GM19467 (cell line): ENCODE measurements around the gene TMEM31.
A peak's percentile ranks its signal among the peaks of the same experiment; 100 is the strongest.

Source experiments
- ATAC-seq: cut with Tn5 transposase; IDR thresholded peaks from one replicate; pipeline ENCODE4 v1.9.1; 2021; ENCODE audit warnings: mild to moderate bottlenecking, moderate library complexity; ENCODE audit not compliant: unreplicated experiment

Gene TMEM31

DNA sequence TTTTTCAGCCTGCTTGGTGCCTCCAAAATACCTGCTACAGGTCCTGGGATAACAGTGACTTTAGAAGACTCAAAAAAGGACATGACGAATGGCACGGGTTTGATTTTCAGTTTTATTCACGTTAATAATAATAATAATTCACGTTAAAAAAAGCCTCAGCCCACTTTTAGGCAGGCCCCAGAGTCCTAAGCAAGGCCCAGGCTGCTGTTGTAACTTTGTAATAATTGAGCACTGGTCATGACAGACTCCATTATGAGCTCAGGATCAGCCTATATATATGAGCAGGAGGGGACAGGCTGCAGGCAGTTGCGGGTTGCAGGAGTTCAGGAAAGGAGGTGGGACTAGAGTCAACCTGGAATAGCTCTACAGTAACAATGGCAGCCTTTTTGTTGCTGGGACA lies at the start of gene TMEM31:
Gene TMEM31, plus strand, starts transcription at position 301 of the 400 bp plus-strand sequence. CDS start 1,350 bp downstream, outside the sequence.
- no peak for ATAC-seq

DNA sequence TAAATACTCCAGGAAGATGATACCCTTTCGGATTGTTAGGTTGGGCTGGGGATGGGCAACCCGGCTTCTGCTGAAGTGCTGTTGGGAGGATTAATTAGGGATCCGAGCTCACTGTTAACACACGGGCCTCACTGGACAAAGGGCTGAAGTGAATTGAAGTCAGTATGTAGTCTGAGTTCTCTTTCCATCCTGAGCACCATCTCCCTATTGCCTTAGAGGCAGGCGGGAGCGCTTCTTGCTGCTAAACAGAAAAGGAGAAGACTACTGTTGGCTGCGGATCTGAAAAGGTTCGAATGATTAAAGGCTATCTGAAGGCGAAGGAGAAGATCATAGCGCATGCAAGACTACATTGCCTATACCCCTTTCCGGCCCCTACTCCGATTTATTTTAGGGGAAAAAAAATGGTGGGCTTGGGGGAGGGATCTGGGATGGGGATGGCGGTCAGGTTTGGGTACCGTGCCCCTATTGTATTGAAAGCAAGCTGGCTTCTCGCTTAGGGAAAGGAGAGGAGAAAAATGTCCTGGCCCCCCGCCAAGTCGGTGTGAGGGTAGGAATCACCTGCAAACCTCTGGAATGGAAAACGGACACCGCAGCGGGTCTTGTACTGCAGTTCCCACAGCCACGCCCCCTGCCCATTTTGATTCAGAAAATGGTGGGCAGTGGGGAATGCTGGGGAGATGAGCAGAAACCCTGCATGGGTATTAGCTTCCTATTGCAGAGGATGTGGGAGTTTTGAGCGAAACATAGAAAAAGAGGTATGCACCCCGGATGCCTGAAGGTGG lies 46.5 kb upstream of the TMEM31 start:
- no peak for ATAC-seq

DNA sequence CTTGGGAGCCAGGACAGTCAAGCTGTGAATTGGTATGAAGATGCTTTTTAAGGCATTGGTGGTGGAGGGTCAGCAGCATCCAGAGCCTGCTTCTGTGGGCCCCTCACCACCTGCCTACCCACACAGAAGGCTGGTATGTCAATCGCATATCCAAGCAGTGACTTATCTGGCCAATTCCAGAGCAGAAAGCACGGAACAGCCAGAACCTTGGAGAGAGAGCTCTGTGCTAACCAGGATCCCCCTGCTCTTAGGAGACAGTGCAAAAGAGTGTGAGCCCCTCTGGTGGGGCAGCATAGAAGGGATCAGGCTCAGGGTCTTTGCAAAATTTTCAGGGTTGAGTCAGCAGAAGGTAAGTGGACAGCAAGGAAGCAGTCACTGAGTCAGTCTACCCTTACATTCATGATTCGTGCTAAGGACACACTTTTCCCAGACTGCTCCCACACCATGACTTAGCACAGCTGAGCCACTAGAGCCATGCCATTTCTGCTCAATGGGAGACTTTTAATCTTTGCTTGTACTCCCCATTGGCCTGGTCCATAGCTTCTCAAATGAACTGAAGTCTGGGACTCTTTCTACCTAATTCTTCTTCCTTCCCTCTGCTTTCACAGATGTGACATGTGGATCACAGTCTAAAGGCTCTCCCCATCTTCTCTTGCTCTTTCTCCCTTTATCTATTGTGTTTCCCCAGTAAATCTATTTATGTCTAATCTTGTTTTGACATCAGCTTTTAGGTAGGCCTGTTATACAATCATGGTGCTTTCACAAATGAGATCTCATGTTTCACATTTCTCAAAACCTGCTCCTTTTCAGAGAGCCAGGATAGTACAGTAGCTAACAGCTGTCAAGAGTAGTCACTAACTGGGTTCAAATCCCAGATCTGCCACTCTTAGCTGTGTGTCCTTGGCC lies 44.3 kb upstream of the TMEM31 start:
- ATAC-seq, result no peak

DNA sequence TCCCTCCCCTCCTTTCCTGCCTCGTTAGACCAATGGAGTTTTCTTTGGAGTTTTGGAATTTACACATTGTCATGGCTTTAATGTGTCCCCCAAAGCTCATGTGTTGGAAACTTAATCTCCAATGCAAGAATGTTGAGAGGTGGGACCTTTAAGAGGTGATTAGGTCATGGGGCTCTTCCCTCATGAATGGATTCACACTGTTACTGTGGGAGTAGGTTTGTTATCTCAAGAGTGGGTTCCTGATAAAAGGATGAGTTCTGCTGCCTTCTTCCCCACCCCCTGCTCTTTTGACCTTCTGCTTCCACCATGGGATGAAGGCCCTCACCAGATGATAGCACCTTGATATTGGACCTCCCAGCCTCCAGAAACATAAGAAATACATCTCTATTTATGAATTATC lies 41.0 kb upstream of the TMEM31 start:
- ATAC-seq, result no peak

DNA sequence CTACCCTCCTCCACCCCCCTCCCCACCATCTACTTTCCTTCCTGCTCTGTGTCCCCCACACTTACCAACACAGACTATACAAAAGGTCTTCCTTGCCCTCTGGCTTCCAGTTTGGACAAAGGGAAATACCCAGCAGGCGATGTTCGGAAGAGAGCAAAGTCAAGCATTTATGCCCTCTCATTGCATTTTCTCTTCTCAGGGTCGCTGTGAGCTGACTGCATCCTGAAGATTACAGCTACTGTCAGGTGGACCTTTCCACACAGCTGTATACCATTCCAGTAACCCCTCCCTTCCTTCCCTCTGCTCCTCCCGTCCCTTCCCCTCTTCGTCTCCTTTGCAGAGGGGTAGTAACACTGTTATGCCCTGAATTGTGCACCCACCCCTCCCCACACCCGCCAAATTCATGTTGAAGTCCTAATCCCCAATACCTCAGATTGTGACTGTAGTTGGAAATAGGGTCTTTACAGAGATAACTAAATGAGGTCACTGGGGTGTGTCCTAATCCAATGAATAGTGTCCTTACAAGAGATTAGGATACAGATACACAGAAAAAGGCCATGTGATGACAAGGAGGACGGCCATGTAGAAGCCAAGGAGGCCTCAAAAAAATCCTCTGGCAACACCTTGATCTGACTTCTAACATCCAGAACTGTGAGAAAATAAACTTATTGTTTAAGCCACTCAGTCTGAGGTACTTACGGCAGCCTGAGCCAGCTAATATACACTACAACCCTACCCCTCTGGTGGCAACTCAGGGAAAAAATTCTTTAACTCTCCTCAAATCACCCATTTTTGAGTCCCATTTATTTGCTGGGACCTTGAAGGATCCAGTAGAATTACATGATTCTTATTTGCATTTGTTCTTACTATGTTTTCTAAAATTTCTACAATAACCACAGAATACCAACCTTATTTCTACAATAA lies 35.9 kb upstream of the TMEM31 start:
- no peak for ATAC-seq

- no peak for ATAC-seq
These were observed 32.3 kb upstream of the TMEM31 start for GRCh38 chrX:103678199-103678993.

DNA sequence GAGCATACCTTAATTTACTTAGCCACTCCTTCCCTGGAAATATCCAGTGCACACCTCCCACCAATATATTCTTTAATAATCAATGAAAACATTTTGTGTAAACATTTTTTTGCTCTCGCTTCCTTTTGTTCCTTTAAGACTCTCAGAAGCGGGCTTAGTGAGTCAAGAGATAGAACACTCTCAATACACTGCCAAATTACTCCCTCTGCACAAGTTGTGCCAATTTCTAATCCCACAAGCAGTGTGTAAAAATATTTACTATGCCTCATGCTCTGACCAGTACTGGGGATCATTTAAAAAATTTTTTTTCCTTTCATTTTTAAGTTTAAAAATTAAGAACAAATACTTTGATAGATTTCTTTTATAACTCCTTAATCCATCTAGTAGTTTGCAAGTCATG lies 29.3 kb upstream of the TMEM31 start:
- no peak for ATAC-seq

GRCh38 chrX:103685396-103685795 lies 25.3 kb upstream of the TMEM31 start:
- no peak for ATAC-seq

DNA sequence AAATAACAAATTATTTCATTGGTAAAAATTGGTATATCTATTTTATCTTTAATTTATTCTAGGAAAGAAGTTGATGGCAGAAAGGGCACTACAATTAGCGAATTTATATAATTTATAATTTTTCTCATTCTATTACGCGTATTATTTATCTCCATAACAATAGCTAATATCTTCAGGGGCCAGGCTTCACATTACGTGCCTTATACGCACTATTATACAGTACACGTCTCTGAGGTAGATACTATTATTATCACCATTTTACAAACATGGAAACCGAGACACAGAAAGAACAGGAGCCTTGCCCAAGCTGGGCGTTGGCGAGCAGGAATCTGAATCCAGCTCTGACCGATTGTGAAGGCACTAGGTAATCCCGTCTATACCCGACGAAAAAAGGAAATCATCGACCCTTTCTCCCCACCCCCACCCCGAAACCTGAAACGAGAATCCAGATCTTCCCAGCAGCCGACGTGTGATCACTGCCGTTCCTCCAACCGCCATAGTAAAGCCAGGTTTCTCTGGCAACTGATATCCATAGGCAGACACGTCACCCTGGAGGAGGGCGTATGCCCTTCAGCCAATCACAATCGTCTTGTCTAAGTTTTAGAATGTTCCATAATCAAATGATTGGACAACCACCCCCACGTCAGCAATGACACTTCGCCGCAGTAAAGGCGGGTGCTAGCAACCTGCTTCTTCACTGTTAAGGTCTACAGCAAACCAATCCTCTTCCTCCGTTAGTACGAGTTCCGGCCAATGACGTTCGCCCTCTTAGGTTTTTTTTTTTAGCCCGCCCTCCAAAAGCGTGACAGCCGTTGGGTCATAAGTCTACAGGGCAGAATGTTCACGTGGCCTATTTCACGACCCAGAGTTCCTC lies 24.3 kb upstream of the TMEM31 start, which contains the start of gene MORF4L2:
Gene MORF4L2, minus strand, starts transcription at position 501 of the 874 bp plus-strand sequence. CDS start 9,672 bp downstream, outside the sequence.
- peak; percentile 90 for ATAC-seq

- ATAC-seq, result peak; percentile 53
These were observed 23.5 kb upstream of the TMEM31 start for GRCh38 chrX:103687073-103687695.

DNA sequence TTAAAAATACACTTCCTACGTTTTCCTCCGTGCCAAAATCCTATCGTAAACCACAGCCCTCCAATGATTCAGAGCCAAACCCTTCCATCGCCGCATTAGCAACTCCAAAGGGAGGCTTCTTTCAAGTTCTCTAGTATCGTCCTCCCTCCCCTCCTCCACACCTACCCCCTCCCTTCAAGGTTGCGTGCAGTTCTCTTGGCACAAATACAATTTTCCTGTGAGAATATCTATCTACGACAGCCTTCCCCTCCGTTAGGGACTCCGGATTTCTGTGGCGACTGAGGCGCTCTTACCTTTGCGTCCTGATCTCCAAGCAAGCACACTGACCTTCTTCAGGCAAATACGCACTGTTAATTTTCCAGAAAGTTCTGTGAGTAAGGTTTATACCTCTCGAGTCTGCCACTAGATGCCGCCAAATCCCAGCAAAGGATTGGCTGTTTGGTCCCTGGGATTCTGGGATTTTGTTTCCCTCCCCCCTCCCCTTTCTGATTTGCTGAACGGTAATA lies 23.0 kb upstream of the TMEM31 start:
- ATAC-seq, result no peak

- no peak for ATAC-seq
These were observed 21.8 kb upstream of the TMEM31 start for GRCh38 chrX:103688946-103689345.

DNA sequence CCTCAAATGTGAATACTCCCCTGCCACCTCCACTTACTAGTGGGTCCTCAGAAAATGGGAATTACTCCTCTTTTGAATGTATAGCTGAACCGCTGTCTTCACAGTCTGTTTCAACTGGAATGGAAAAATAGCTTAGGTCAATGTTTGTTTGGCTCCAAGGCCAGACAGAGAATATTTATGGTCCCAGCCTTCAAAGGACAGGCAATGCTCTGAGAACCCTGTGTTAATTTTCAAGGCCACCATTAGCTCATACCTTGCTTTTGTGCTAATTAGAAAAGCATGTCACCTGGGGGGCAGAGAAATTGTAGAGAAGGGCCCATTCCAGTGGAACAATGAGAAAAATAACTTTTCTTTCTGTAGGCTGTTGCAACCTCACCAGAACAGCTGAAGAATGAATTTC lies 19.6 kb upstream of the TMEM31 start:
- ATAC-seq, result no peak

DNA sequence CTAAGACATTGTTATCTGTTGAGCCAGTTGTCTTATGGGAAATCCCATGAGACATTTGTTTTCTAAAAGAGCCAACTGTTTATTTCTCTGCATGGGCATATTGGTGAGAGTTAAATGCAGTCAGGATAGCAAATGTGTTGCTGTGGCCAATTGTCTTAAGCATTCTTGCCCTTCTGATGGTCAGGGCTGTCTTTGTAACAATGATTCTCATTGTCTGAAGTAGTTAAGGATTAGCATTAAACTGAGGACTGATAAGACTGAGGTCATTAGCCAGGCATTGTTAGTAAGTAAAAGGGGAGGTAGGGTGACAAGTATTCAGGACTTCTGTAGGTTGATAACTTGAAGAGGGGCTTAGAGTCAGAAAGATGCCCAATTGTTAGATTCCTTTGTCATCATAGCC lies 13.0 kb upstream of the TMEM31 start:
- no peak for ATAC-seq

DNA sequence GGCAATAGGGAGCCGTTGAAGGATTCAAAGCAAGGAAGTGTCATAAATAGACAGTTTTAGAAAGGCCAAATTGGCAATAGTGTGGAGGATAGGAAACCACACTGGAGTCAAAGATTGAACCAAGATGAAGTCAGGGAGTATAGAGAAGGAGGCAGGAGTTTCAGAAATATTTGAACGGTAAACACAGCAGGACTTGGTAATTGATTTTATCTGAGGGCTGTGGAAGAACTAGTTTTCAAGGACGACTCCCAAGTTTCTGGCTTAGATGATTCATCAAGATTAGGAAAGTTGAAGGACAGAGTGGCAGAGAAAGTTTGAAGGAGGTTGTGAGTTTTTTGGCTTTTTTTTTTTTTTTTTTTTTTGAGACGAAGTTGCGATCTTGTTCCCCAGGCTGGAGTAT lies 11.5 kb upstream of the TMEM31 start:
- no peak for ATAC-seq

GRCh38 chrX:103704863-103705262 lies 5.8 kb upstream of the TMEM31 start:
- ATAC-seq, result no peak

GRCh38 chrX:103716962-103717361 lies 6.3 kb downstream of the TMEM31 start:
- ATAC-seq, result no peak

DNA sequence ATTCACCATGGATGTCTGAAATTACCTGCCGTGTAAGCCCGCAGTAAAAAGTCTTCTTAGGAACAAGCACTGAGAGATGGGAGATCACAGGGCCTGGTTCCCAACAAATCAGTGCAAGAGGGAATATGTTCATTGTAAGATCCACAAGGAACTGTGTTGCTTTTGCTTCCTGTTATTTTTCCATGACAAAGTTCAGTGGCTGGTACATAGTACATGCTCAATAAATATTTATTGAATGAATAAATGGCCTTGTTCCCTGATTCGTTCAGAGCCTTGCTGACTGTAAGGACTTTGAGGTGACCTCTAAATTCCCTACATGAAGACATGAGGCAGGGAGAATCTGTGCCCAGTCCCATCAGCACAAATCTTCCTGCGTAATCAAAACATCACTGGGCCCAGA lies 7.4 kb downstream of the TMEM31 start:
- ATAC-seq, result no peak
